ENCODE measurements around the gene PLEKHG2. TPM values are rescaled to one million over a fixed set of nuclear protein-coding genes. Genes with fewer than 3 reads are reported as not detected.

Gene PLEKHG2, protein sequence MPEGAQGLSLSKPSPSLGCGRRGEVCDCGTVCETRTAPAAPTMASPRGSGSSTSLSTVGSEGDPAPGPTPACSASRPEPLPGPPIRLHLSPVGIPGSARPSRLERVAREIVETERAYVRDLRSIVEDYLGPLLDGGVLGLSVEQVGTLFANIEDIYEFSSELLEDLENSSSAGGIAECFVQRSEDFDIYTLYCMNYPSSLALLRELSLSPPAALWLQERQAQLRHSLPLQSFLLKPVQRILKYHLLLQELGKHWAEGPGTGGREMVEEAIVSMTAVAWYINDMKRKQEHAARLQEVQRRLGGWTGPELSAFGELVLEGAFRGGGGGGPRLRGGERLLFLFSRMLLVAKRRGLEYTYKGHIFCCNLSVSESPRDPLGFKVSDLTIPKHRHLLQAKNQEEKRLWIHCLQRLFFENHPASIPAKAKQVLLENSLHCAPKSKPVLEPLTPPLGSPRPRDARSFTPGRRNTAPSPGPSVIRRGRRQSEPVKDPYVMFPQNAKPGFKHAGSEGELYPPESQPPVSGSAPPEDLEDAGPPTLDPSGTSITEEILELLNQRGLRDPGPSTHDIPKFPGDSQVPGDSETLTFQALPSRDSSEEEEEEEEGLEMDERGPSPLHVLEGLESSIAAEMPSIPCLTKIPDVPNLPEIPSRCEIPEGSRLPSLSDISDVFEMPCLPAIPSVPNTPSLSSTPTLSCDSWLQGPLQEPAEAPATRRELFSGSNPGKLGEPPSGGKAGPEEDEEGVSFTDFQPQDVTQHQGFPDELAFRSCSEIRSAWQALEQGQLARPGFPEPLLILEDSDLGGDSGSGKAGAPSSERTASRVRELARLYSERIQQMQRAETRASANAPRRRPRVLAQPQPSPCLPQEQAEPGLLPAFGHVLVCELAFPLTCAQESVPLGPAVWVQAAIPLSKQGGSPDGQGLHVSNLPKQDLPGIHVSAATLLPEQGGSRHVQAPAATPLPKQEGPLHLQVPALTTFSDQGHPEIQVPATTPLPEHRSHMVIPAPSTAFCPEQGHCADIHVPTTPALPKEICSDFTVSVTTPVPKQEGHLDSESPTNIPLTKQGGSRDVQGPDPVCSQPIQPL (N-terminal part only)
- 33.5 TPM for polyA plus RNA-seq (2013, experiment 1 of 2)
- polyA plus RNA-seq (2013, experiment 2 of 2), result 33.9 TPM

DNA sequence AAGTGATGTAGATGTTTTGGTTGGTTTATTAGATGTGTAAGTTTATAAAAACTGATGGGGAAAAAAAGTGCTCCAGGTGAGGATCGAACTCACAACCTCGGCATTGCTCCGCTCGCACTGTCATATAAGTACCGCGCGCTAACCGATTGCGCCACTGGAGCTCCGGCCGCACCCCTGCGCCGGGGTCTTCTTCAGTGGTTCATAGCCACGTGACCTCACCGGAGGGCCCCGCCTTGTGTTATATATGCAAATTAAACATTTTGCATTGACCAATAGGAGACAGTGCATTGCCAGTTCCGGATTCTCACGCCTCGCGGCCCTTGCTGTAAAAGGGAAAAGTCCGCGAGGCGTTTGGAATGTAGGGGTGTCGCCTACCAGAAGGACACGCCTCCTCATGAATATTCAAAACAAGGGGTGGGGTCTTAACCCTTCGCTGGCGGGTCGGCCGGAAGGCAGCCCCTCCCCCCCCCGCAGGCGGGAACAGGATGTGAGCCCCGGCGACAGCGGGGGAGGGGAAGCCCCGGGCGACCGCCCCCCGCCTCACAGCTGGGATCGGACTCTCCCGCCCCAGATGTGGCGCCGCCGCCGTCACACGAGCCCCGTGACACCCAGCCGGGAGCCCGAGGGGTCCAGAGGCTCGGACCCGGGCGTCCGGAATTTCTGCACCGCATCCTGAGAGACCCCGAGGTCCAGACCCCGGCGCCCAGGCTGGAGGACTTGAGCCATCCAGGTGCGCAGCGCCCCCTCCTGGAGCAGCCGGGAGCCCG, at the start of gene PLEKHG2:
Gene PLEKHG2 (plus strand): TSS at position 570 of the 767 bp plus-strand sequence. CDS start 1,418 bp downstream, outside the sequence.
- peaks cover 17 to 36% of the 10 kb centered on the region in 2 donors for H3K36me3 ChIP-seq (replicated peaks in 1 of 2; ENCODE audit: control insufficient read depth in 2 of 2, insufficient read depth in 2 of 2, low read length in 2 of 2)
- peak within 1 kb of the TSS; percentile 99 for H3K18ac ChIP-seq (ENCODE audit: low read length)
- H2BK5ac ChIP-seq (ENCODE audit: low read length), result peak within 1 kb of the TSS; percentile 98
- peak within 1 kb of the TSS; percentile 93 for H3K9ac ChIP-seq (ENCODE audit: low read depth, low read length, poor library complexity)
- H3K27ac ChIP-seq (replicated peaks; ENCODE audit: low read length), result peak within 1 kb of the TSS; percentile 95
- peak within 1 kb of the TSS; percentile 32 for H3K4ac ChIP-seq (ENCODE audit: low read length)
- peak; percentile 100 for DNase-seq (ENCODE audit: low spot score)
- H4K91ac ChIP-seq (ENCODE audit: low read depth, low read length, poor library complexity), result peak within 1 kb of the TSS; percentile 88
- H2BK15ac ChIP-seq (ENCODE audit: low read length), result peak within 1 kb of the TSS; percentile 99
- peak within 1 kb of the TSS; percentile 83 for H3K14ac ChIP-seq (ENCODE audit: low read length)
- peak within 1 kb of the TSS; percentile 95 for H3K4me3 ChIP-seq (ENCODE audit: low read length in 2 of 2)
- peaks cover 0 to 17% (median 0%) of the 10 kb centered on the region in 3 experiments for H3K27me3 ChIP-seq (ENCODE audit: control insufficient read depth in 3 of 3, insufficient read depth in 3 of 3, low read depth in 1 of 3, low read length in 3 of 3)
- peak within 1 kb of the TSS; percentile 96 for H3K23ac ChIP-seq (ENCODE audit: low read depth, low read length, poor library complexity)
- peak within 1 kb of the TSS; percentile 94 for H2BK12ac ChIP-seq (ENCODE audit: low read length)
- no peak within 1 kb of the TSS for H4K8ac ChIP-seq (ENCODE audit: low read depth, low read length)
- peak within 1 kb of the TSS; percentile 94 for H2AFZ ChIP-seq (ENCODE audit: low read length)
- peaks cover 15% of the 10 kb centered on the region for H3K79me1 ChIP-seq (ENCODE audit: low read depth, low read length)
- peak within 1 kb of the TSS; percentile 93 for H2BK120ac ChIP-seq (ENCODE audit: low read depth, low read length)
- no CpG with 5 or more reads among the region's 60 CpGs for WGBS, 2 donors (ENCODE audit: extremely low coverage in 2 of 2, insufficient read length in 2 of 2, insufficient replicate concordance in 1 of 2)
- H3K4me1 ChIP-seq (ENCODE audit: control insufficient read depth in 2 of 2, insufficient read depth in 1 of 2, low read depth in 1 of 2, low read length in 2 of 2), result peaks cover 32 to 36% of the 10 kb centered on the region in 2 donors
- no peaks in the 10 kb centered on the region for H3K9me3 ChIP-seq (replicated peaks in 1 of 2; ENCODE audit: control insufficient read depth in 2 of 2, insufficient read depth in 1 of 2, low read depth in 1 of 2, low read length in 2 of 2)
- H2AK5ac ChIP-seq (ENCODE audit: low read depth, low read length), result peak within 1 kb of the TSS; percentile 100
- peak within 1 kb of the TSS; percentile 87 for H3K4me2 ChIP-seq (ENCODE audit: insufficient read depth, low read length, poor library complexity, severe bottlenecking)

DNA sequence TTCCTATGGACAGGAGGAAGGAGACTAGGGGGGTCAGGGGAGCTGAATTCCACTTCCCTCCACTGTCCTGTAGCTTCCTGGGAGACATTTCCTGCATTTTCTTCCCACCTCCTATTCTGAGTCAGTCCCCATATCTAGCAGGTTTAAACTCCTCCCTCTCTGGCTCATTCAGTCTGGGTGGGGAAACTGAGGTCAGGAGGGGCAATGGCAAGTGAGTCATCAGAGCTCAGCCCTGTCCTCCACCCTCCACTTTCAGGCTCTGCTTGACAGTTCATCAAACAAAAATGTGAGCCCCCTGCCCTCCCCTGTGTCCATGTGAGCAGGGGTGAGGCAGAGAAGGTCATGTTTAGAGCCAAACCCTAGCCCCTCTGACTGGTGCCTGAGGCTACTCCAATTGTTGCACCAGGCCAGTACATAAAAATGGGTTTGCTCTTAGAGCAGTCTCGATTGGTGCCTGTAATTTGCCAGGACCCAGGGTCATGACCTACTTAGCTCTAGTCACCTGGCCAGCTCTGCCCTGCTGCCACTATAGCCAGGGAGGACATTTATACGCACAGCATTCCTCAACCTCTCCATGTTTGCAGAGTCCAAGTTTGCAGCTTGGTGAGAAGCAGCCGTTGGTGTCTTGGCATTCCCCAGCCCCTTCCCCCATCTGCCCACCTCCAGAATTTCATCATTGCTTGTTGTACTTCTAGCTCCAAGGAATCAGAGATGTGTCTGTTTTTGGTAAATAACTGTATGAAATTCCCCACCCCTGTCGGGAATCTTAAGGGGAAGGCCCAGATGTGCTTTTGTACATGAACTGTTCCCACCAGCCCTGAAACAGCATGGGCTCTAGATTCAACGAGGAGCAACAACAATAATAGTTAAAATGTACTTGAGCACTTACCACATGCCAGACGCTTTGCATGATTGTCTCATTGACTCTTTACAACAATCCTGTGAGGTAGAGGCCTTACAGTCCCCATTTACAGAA, 49.5 kb upstream of the PLEKHG2 start:
- H3K36me3 ChIP-seq (replicated peaks in 1 of 2; ENCODE audit: control insufficient read depth in 2 of 2, insufficient read depth in 2 of 2, low read length in 2 of 2), result peaks cover 44 to 82% of the 10 kb centered on the region in 2 donors
- H3K79me1 ChIP-seq (ENCODE audit: low read depth, low read length), result no peaks in the 10 kb centered on the region
- H4K8ac ChIP-seq (ENCODE audit: low read depth, low read length), result peak overlapping the region; percentile 98
- H3K4me3 ChIP-seq (ENCODE audit: low read length in 2 of 2), result no peak overlapping the region
- no CpG with 5 or more reads among the region's 6 CpGs for WGBS, 2 donors (ENCODE audit: extremely low coverage in 2 of 2, insufficient read length in 2 of 2, insufficient replicate concordance in 1 of 2)
- no peak for DNase-seq (ENCODE audit: low spot score)
- H2BK12ac ChIP-seq (ENCODE audit: low read length), result no peak overlapping the region
- H3K9me3 ChIP-seq (replicated peaks in 1 of 2; ENCODE audit: control insufficient read depth in 2 of 2, insufficient read depth in 1 of 2, low read depth in 1 of 2, low read length in 2 of 2), result no peaks in the 10 kb centered on the region
- no peak overlapping the region for H3K23ac ChIP-seq (ENCODE audit: low read depth, low read length, poor library complexity)
- H3K4me1 ChIP-seq (ENCODE audit: control insufficient read depth in 2 of 2, insufficient read depth in 1 of 2, low read depth in 1 of 2, low read length in 2 of 2), result no peaks in the 10 kb centered on the region
- no peak overlapping the region for H3K27ac ChIP-seq (replicated peaks; ENCODE audit: low read length)
- peak overlapping the region; percentile 3 for H3K9ac ChIP-seq (ENCODE audit: low read depth, low read length, poor library complexity)
- H2BK120ac ChIP-seq (ENCODE audit: low read depth, low read length), result no peak overlapping the region
- H2AK5ac ChIP-seq (ENCODE audit: low read depth, low read length), result no peak overlapping the region
- no peaks in the 10 kb centered on the region for H3K27me3 ChIP-seq (ENCODE audit: control insufficient read depth in 3 of 3, insufficient read depth in 3 of 3, low read depth in 1 of 3, low read length in 3 of 3)
- no peak overlapping the region for H3K14ac ChIP-seq (ENCODE audit: low read length)
- no peak overlapping the region for H3K4ac ChIP-seq (ENCODE audit: low read length)
- H3K18ac ChIP-seq (ENCODE audit: low read length), result no peak overlapping the region
- no peak overlapping the region for H4K91ac ChIP-seq (ENCODE audit: low read depth, low read length, poor library complexity)
- no peak overlapping the region for H2AFZ ChIP-seq (ENCODE audit: low read length)
- no peak overlapping the region for H2BK15ac ChIP-seq (ENCODE audit: low read length)
- H2BK5ac ChIP-seq (ENCODE audit: low read length), result no peak overlapping the region
- no peak overlapping the region for H3K4me2 ChIP-seq (ENCODE audit: insufficient read depth, low read length, poor library complexity, severe bottlenecking)

DNA sequence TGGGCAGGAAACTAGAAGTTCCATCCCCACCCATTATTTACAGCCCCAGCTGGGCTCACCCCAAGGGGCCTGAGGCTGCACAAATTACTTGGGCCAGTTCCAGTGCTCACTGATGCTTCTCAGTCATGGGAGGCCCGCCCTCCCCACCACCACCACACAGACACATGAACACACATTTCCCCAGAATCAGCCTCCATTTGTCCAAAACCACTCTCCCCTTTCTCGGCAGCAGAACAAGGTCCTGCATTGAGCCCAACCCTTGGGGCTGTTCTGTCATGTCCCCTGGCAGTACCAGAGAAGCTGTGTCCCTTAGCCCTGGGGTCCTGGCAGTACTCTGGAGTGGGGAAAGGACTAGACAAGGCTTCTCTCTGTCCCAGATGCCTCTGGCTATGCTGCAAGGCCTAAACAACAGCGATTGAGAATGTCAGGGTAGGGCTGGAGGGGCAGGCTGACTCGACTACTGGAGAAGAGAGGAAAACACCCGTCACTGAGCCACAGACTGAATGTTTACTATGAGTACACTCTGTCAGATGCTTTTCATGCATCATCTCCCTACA, 48.5 kb upstream of the PLEKHG2 start:
- Histone ChIP-seq H2BK120ac (ENCODE audit: low read depth, low read length) (no peak overlapping the region), H3K9me3 (replicated peaks in 1 of 2; ENCODE audit: control insufficient read depth in 2 of 2, insufficient read depth in 1 of 2, low read depth in 1 of 2, low read length in 2 of 2) (no peaks in the 10 kb centered on the region), H2AK5ac (ENCODE audit: low read depth, low read length) (no peak overlapping the region), H3K36me3 (replicated peaks in 1 of 2; ENCODE audit: control insufficient read depth in 2 of 2, insufficient read depth in 2 of 2, low read length in 2 of 2) (peaks cover 44 to 82% of the 10 kb centered on the region in 2 donors), H2BK12ac (ENCODE audit: low read length) (no peak overlapping the region), H3K9ac (ENCODE audit: low read depth, low read length, poor library complexity) (no peak overlapping the region), H3K4me1 (ENCODE audit: control insufficient read depth in 2 of 2, insufficient read depth in 1 of 2, low read depth in 1 of 2, low read length in 2 of 2) (no peaks in the 10 kb centered on the region), H2AFZ (ENCODE audit: low read length) (no peak overlapping the region), H3K79me1 (ENCODE audit: low read depth, low read length) (no peaks in the 10 kb centered on the region), H3K4me2 (ENCODE audit: insufficient read depth, low read length, poor library complexity, severe bottlenecking) (no peak overlapping the region), H3K4me3 (ENCODE audit: low read length in 2 of 2) (no peak overlapping the region), H2BK15ac (ENCODE audit: low read length) (no peak overlapping the region), H4K8ac (ENCODE audit: low read depth, low read length) (no peak overlapping the region), H2BK5ac (ENCODE audit: low read length) (no peak overlapping the region), H3K27me3 (ENCODE audit: control insufficient read depth in 3 of 3, insufficient read depth in 3 of 3, low read depth in 1 of 3, low read length in 3 of 3) (no peaks in the 10 kb centered on the region), H3K27ac (replicated peaks; ENCODE audit: low read length) (no peak overlapping the region), H3K4ac (ENCODE audit: low read length) (no peak overlapping the region), H3K14ac (ENCODE audit: low read length) (no peak overlapping the region), H3K23ac (ENCODE audit: low read depth, low read length, poor library complexity) (no peak overlapping the region), H3K18ac (ENCODE audit: low read length) (no peak overlapping the region), H4K91ac (ENCODE audit: low read depth, low read length, poor library complexity) (no peak overlapping the region)
- DNase-seq (ENCODE audit: low spot score), result no peak
- no CpG with 5 or more reads among the region's 5 CpGs for whole genome bisulfite sequencing, 2 donors (ENCODE audit: extremely low coverage in 2 of 2, insufficient read length in 2 of 2, insufficient replicate concordance in 1 of 2)

Measured in neuronal stem cell (in vitro differentiated cells).